ENCODE data around the gene ETS1.
A peak's percentile ranks its signal among the peaks of the same experiment; 100 is the strongest.

ETS1 gene

DNA sequence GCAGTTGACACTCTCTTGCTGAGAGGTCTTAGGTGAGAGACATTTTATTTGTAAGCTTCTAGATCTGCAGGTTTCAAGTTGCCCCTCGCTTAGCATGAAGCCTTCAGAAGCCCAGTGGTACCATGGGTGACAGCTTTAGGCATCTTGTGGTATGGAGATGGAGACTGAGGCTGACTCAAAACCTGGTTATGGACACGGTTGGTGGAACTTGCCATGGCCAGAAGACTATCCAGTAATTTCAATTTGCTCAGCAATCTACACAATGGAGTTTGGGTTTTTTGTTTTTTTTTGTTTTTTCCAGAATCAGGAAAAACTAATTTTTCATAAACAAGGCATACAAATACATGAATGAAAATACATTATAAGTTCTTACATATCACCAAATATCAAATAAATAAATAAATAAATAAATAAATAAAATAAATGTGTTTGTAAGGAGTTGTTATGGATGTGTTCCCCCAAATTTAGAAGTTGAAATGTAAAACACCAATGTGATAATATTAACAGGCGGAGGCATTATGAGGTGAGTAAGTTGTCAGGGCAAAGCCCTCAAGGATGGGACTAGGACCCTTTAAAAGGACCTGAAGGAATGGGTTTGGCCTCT, 22.6 kb downstream of the ETS1 start:
- no peak for DNase-seq

DNA sequence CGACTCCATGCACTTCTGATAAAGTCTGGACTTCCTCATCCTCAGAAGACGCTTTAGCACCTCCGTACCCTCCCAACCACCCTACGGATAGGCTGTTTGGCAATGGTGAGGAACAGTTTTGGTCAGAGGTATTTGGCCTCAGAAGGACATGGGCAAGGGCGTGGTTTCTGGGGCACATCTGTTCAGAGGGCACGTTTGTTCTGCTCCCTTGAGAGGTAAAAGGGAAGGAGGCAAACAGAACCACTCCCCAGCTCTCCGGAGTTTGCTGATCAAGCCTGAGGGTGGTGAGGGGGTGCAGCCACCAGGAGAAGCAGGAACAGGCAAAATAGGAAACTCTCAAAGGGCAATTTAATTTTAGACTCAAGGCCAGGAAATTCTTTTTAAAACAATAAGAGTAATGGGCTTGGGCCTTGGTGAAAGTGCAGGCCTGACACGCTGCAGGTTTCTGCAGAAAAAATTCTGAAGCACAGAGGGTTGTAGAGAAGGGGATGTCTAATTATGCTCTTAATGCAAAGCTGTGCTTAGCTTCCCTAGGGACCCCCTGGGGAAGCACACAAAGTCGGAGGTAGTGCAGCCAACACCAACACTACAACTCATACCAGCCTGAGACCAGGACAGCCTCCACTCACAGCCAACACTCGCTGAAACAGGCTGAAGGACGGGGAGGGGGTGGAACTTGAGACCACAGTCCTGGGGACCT, 23.3 kb downstream of the ETS1 start:
- no peak for DNase-seq

DNA sequence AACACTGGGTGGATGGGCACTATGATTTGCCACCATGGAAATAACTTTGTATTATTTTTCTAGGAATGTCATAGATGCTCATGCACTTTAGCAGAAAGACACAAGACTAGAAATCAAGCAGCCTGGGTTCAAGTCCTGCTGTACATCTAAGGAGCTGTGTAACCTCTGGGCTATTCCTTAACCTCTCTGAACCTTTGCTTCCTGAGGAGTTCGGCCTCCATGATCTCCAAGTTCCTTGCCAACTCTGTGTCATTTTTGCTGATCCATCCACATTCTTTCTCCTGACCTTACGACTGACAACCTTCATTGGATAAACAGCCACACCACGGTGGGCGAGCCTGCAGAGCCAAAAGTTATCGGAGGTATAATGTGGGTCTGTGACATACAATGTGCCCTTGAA, 24.1 kb downstream of the ETS1 start:
- DNase-seq = no peak

DNA sequence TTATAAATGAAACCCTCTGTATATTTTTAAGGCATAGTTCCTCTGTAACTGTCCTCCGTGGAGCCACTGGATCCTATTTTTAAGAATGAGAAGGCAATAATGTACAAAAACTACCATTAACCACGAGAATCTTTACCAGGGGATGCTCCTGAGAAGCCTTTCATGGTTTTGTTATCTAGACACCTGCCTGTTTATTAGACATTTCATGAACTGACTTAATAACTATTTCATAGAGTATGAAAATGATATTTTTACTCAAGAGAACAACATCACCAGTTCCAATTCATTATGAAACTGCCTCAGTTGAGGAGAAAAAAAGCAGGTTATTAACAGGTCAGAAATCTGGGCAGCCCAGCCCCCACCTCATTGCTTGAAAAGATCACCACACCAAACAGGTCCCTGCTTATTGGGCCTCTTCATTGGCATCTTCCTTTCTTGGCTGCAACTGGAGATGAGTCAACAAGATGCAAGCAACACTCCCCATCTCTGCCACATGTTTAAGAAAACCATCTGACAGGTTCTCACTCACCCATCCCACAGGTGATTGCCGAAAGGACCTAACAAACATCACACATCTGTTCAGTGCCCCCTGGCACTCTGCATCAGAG, 27.8 kb downstream of the ETS1 start:
- DNase-seq = no peak

DNA sequence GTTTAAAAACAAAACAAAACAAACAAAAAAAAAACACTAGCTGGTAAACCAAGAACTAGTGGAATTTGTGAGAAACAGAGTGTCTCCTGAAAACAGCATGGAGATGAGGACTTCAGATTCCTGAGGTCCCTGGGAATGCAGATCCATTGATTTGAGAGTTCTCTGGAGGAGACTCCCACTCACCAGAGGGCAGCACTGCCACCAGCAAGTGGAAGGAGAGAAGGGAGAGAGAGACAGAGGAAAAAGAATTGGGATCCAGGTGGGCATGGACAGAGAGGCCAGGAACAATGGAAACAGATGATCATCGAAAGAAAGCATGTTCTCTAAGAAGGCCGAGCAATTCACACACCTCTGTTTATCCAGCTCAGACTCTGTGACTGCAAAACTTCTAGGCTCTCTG, 31.8 kb downstream of the ETS1 start:
- no peak for DNase-seq

DNA sequence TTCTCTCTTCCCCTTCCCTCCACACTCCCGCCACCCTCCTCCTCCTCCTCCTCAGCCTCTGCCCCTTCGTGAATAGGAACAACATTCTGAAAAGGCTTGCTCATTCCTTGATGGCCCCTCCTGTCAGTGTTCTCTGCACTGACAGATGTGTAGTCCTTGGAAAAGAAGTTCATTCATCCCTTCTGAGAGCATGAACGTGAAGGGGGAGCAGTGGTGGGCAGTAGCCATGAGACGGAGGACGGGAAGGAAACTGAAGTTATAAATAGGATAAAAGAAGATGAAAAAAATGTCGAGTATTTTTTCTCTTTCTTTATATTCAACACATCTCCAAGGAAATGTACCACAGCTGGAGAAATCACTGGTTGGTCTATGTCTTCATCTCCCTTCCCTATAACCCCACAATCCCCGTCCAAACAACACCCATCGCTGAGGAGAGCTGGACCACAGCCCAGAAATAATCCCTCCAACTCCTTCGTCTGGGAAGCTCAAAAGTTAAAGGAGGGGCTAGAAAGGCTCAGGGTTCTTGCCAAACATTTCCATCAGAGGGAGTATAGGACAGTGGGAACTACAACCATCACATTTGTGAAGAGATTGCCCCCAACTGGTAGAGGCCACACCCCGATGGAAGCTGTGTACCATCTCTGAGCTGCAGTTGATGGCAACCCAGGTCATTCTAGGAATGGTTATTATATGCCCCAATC, 33.5 kb downstream of the ETS1 start:
- DNase-seq = no peak

DNA sequence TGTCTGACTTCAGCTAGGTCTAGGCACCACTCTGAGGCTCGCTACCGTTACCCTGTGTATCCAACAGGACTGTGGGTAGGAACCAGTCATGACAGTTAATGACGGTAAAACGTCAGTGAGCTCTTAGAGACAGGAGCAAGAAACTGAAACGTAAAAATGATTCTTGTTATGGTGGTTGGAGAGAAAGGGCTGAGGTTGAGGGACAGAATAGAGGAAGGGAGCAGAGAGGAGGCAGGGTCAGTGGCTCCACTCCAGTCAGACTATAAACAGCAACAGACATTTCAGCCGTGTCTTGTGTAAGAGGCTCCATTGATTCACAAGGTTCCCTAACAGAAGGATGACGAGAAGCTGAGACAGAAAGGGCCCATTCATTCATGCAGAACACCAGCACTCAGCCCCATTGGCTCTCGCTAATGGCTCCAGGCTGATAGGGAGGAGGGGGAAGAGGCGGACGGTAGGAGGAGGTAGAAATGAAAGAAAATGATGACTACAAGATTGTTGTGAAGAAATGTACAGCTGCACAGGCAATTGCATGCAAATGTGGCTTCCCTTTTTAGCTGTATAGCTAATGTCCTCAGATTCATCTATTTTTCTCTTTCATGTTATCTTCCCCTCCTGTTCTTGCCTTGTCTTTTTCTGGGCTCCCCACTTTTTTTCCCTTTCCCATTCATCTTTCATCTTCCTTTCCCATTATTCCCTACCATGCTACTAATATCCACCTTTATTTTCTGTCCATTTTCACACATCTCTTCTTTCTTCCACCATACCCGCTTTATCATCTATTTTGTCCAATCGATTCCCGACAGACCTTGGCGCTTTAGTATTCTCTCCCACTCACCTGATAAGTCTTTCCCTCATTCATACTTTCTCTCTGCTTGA, 34.3 kb downstream of the ETS1 start:
- peak; percentile 82 for DNase-seq

DNA sequence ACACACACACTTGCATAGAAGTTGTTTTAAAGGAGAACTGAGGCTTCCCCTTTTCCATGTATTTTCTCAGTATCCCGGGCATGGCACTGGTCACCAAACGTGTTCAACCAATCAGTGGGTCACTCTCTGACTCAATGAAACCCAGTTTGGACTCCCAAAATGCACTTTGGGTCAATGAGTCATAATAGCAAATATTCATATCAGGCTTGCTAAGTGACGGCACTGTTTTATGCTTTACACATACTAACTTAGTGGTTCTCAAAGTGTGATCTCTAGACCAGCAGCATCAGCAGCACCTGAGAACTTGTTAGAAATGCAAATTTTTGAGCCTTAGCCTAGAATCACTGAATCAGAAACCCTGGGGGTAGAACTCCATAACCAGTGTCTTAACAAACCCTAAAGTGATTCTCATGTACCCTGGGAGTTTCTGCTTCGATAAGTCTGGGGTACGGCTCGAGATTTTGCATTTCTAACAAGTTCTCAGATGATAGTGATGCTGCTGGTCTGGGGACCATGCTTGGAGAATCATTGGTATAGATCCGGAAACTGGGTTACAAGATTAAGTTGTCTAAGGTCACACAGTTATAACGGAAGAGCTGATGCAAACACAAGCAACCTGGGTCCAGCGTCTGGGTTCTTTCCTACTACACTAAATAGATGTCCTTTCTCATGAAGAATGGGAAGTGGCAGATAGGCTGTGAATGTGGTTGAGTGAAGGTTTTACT, 35.6 kb downstream of the ETS1 start:
- peak; percentile 42 for DNase-seq

DNA sequence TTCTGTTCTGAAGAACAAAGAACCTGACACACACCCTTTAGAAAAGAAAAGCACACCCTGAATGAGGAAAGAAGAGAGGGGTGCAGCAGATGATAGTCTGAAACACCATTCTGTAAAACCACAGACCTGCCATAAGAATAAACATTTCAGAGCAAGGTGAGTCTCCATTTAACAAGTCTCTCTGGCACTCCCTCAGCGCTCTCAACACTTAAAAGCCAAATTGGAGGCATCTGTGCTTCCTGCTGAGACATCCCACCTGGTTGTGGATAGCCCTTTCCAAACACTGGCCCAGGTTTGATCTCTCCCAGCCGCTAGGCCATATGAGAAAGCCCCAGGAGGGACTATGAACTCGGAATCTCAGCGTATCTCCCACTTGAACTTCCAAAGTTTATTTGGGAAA, 36.3 kb downstream of the ETS1 start:
- DNase-seq = no peak

DNA sequence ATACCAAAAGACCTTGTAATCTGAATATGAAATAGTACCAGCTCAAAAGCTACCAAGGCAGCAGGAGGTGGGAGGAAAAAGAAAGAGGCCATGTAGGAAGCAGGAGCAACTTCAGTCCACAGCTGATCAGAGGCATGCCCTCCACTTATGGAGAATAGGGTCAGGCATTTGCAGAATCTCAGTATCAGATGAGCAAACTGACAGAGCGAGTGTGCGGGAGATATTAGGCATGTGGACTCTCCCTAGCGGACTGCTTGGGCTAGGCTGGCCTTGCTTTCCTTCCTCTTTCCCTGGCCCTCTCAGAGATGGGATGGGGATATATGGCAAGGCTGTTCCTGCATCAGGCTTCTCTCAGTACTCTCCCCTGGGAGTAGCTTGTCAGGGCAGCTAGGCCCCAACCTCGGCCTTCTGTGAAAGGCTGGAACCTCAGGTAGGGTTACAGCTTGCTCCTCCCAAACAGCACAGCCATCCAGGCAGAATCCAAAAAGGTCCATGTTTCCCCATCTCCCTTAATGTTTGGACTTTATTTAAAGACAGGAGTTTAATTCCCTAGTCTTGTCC, 37.0 kb downstream of the ETS1 start:
- DNase-seq = no peak

DNA sequence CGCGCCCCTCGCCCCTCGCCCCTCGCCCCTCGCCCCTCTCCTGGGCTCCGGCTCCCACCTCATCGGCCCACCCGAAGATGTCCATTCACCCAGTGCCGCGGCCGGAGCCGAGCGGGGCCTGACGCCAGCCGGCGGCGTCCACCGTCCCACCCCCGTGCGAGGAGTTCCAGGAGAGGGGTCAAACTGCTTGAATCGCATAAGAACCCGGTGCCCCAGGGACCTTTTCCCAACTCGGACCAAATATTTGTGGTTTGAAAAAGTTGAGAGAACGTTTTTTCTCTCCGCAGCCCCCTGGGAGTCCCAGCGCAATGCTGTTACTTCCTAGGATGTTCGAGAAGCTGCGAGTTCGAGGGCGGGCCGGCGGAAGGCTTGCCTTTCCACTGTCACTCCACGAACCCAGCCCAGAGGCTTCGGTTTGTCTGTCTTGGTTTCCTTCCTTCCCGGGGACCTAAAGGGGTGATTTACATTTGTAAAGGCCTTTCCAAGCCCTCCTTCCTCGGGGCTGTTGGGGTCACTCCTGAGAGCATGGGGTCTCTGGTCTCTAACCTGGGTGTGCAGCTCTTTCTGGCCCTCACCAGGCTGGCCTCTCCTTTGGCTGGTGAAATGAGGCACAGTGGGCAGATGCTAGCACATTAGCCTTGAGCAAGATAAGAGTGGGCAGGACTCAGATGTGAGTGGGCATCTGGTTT, 38.0 kb downstream of the ETS1 start:
- DNase-seq = no peak

DNA sequence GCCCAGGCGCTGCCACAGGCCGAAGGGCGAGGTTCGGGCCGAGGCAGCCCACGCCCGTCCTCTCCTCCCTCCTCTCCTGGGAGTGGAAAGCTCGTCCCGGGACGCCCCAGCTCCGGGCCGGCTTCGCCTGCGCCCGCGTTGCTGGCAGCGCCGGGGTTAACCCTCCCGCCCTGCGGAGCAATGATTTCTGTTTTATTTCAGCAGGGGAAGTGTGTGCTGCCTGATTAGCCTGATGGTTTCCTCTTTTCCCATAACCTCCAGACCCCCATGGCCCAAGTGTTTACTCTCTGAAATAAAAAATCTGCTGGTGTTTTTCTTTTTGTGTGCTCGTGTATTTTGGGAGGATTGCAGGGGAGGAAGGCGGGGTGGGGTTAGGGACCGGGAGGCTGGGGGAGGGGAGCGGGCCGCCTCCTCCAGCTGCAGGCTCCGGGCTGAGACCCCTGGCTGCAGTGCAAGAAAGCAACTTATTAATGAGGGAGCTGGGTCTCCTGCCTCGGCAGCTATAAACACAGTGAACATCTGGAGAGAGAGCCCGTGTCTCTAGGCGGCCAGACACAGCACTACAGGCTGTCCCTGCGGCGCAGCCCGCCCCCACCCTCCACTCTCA, 38.6 kb downstream of the ETS1 start:
- DNase-seq = no peak

DNA sequence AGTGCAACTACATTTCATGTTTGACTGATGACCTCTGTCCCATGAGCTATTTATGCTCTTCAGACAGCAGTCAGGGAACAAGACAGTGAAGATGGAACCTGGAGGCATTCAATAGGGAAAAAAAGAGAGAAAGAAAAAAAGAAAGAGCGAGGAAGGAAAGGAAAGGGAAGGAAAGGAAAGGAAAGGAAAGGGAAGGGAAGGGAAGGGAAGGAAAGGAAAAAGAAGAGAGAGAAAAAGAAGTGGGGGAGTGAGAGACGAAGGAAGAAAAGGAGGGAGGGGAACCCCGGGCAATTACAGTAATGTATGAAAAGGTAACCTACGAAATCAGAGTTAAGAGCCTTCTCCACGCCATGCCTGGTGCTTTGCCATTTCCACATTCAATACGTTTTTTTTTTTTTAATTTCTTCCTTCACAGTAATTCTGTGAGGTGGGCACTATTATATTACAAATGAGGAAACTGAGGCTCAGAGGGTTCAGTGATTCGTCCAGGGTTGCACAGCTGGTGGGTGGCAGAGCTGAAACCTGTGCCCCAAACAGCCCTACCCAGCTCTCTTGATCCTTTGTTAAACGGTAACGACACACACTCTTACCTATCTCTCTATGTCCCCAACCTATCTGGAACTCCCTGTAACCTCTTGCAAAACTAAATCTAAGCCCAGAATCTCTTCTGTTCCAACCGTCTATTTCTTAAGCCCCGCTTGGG, 39.3 kb downstream of the ETS1 start:
- DNase-seq = no peak

DNA sequence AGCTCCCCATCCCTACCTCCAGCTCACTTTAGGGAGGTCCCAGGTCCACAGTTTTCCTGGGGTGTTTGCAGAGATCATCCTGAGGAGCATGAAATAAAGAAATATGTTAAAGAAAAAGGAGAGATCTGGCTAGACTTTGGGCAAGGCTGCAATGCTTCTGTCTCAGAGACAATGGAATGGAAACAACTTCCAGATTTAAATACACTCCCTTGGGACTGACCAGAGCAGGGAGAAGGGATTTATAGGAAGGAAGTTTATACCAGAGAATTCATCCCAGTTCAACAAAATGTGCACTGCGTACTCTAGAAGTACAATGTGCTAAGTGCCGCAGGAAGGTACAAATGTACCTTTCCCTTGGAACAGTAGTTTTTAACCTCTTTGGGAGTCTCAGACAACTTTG, 40.4 kb downstream of the ETS1 start:
- no peak for DNase-seq

DNA sequence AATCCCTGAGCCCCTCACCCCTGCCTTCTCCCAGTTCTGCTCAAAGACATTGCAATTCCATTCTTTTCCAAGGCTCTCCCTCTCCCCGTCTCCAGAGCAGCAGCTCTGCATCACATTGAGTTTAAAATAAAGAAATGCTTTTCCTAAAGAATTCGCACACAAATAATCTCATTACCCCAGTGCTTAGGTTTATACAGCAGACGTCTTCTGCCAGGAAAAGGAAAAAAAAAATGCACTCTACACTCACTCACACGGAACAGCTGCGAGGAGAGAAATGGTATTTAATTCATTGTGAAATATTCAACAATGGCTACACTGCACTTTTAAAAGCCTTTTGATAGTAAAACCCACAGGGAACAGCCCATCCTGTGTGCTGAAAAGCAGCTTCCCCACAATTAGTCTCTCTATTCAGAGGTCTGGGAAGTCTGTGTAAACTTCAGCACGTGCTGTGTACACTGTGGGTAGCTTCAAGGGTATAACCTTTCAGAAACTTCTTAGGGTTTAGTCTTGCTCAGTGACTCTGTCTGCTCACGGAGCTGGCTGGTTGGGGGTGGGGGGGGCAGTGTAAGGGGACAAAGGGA, 42.8 kb downstream of the ETS1 start:
- no peak for DNase-seq

DNA sequence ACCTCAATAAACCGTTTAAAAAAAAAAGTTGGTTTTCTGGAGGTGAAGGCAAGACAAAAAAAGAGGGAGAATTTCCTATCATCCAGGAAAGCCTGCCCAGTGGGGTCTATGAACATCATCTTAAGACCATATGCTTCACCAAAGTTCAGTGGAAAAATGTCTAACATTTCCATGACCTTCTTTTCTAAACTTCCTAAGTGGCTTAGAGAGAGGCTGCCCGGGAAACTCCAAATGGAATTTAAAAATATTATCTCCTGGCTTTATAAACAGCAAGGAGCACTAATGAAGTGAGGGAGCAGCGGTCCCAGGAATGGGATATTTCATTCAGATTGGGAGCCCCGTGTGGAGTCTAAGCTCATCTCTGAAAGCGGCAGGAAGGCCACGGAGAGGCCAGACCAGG, 46.9 kb downstream of the ETS1 start:
- no peak for DNase-seq

DNA sequence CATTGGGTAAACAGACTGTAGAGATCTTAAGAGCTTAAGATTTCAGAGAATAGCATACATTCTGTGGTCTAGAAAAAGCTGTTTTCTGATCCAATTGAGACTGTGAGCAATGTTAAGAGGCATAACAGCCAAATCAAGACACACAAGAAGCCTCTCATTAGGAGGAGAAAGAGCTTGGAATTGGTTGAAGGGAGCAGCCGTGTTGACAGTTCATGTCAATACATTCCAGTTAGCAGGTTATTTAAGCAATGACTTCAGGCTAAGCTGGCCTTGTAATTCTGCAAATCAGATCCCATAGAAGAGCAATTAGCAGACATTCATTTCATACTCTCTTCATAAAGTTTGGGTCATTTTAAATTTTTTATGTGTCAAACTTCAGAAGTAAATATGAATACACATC, 50.9 kb downstream of the ETS1 start:
- DNase-seq = no peak

DNA sequence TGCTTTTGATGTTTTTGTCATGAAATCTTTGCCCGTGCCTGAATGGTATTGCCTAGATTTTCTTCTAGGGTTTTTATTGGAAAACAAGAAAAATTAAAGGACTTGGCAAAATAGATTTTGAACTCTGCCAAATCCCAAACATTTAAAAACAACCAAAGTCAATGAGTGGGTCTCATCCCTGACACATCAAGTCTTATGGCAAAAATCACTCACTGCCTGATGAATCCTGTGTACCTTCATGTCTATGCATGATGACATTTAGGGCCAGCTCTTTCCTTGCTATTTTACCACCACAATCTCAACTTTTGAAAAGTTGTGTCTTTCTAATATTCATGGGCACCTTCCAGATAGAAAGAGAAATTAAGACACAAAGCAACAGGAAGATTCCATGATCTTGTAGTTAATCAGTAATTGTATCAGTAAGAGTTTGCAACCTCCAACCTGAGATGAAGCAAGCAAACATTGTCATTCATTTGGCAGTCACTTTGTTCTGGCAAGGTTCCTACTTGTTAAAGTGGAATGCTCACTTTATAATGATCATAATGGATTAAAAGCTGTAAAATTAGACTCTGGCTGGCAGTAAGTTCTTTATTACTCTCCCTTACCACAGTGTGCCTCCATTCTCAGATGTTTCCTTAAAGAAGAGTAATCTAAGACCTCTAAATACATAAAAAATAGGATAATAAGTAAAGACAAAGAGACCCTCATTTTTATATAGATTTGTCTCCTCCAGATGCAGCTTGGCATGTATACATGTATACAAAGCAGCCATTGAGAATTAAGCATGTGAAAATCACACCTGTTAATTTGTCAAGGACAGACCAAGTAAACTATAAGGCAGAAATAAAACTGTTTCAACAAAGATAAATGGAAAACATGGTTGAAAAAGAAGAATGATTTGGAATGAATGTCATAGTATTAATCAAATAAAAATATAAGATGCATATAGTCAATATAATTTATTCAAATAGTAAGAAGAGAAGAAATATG, 51.6 kb downstream of the ETS1 start:
- no peak for DNase-seq

DNA sequence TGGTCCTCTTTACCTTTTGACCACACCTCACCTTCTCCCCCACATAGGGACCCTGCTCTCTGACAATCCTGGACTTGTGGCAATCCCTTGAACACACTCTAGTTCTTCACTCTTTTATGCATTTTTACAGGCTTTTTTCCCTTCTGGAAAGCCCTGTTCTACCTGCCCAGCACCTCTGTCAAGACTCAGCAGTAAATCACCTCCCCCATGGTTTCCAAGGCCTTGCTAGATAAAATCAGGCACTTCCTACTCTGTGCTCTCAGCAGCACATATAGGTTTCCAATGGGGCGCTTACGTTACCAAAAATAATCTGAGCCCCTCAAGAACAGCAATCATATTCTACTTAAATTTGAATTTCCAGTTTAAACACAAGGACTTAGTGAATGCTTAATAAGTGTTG, 53.9 kb downstream of the ETS1 start:
- DNase-seq = no peak
